ENCODE data around the gene PLCB4. TPM values are rescaled to one million over a fixed set of nuclear protein-coding genes. Genes with fewer than 3 reads are reported as not detected.

Gene PLCB4
- total RNA-seq, 1 donor from 2014 or later = 2.1 TPM

DNA sequence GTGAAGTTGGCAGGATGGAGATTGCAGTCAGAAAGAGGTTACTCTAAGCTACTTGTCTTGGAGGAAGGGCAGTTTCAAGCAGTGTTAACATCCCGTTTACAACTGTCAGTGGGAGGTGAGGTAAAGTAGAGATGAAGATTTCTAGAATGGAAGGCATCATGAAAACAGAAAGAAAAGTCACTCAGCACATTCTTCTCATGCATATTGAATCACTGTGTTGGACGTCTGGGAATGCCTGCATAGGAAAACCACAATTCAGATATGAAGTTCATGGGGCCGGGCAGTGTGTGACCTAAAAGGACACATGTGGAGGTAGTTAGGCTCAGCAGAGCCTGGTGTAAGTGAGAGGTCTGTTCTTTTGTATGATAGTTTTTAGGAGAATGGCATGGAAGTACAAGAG is 372.0 kb downstream of the PLCB4 start:
- no peak for DNase-seq (ENCODE audit: low read depth in 2 of 2)

DNA sequence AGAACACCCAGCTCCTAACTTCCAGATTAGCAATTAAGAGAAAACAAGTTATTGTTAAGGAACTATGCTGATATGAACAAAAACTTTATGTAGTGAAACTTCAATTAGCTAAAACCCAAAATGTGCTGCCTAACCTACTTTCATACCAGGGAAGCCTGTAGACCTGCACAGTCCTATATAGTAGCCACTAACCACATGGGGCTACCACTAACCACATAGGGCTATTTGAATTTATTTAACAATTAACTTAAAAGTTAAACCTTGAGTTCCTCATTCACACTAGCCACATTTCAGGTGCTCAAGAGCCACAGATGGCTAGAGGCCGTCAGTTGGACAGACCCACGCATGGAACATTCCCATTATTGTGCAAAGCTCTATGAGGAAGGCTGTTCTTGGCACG is 373.1 kb downstream of the PLCB4 start:
- DNase-seq (ENCODE audit: low read depth in 2 of 2) = no peak

DNA sequence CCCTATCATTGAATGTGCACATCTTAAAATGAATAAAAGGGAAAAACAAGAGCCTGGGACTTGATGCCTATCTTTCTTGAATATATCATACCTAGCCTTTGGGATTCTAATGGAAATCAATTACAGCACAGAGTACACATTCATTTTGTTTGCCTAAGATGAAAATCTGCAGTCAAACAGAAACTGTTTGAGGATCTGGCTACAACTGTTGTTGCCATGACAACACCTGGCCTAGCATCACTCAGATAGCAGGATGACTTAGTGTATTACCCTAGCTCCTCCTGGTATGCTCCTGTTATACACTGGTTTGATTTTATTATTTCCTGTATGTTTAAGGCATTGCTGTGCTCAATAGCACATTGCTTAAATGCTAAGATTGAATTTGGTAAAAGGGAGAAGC is 374.0 kb downstream of the PLCB4 start:
- no peak for DNase-seq (ENCODE audit: low read depth in 2 of 2)

DNA sequence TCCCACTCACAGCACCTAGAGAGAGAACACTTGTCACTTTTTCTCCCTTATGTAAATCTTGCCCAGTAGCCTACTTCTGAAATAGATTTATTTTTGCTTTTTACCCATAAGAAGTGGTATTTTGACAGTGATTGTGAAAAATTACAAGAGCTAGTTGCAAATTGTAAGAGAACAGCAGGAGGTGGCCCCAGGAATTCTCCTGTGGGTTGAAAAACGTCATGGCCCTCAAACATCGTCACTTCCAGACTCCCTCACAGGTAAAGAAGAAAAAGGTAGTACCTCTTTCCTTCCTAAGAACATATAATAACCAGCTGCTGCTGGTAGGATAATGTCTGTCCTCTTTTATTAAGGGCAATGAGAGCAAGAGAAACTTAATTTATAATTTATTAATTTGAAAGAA is 376.0 kb downstream of the PLCB4 start:
- no peak for DNase-seq (ENCODE audit: low read depth in 2 of 2)

DNA sequence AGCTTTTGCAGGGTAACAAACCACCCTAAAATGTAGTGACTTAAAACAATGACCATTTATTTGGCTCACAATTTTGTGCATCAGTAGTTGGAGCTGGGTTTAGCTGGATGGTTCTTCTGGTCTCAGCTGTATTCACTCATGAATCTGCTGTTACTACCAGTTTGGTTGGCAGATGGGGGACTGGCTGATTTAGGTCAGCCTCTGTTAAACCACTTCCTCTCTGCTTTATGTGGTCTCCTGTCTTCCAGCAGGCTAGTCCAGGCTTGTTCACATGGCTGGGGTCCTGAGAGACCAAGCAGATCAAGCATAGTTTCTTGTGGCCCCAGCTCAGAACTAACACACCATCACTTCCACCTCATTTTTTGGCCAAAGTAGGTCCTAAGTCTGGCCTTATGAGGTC is 378.3 kb downstream of the PLCB4 start:
- DNase-seq (ENCODE audit: low read depth in 2 of 2) = no peak

DNA sequence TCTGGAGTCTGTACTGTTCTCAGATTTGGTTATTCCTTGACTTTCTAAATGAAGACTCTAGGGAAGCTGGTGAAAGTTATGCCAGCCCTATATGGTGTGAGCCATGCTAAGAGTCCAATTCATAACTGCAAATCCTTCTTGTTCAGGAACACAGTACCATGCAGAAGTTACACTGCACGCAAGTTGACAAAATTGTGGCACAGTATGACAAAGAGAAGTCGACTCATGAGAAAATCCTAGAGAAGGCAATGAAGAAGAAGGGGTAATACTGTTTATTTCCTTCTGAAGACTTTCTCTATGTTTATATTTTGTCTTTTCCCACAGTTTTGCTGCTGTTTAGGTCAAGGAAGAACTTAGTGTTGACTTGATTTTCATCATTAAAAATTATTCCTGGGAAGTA is 384.3 kb downstream of the PLCB4 start:
- DNase-seq (ENCODE audit: low read depth in 2 of 2) = no peak

DNA sequence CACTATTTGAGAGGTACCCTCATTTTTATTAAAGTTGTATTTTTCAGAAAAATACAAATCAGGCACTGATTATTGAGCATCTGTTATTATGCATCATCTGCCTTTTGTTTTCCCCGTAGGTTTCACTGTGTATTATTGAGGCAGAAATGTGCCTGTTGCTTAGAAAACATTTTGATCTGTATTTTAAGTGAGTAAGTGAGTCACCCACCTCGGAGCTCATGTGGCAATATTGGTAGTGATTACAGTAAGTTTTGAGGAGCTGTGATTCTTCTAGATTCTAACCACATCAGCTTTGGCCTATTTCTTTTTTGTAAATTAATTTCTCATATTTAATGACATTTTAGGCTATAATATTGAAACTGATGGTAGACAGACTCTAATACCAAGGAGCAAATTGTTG is 385.9 kb downstream of the PLCB4 start:
- no peak for DNase-seq (ENCODE audit: low read depth in 2 of 2)

DNA sequence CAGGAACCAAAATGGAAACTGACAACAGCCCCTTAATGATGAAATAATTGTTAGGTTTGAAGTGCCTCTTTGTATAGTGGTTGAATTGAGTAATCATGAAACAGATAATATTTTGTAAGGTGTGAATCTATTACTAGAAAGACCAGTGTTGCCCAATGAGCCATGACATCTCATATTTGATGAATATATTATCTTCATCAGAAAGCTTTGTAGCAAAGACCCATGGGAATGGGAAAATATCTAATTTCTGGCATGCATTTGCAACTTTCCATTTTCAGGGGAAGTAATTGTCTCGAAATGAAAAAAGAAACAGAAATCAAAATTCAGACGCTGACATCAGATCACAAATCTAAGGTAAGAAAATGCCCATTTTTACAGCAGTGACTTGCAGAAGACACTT is 388.2 kb downstream of the PLCB4 start:
- DNase-seq (ENCODE audit: low read depth in 2 of 2) = no peak

DNA sequence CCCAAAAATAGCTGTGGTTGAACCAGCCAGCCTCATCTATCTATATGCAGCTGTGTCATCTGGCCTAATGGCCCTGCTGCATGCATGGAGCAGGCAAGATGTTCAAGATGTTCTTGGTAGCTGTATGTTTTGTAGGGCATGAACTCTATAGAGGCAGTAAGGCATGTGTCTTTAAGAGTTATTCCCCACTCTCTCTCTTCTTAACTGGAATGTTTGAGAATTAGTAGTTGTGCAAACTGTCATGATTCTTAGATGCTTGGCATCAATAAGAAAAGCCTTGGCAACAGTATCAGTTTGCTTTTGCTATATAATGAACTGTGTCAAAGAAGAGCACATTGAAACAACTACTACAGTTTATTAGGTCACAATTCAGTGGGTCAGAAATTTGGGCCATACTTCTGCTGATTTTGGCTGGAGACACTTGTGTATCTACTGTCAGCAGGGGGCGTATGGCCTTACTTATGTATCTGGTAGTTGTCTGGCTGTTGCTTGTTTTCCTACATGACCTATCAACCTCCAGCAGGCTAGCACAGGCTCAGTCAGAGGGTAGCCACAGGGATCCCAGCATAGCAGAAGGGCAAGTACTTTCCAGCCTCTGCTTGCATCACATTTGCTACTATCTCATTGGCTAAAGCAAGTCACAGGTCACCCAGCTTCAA is 389.4 kb downstream of the PLCB4 start:
- peak in 1 of 2 donors; percentile 25 for DNase-seq (ENCODE audit: low read depth in 2 of 2)

DNA sequence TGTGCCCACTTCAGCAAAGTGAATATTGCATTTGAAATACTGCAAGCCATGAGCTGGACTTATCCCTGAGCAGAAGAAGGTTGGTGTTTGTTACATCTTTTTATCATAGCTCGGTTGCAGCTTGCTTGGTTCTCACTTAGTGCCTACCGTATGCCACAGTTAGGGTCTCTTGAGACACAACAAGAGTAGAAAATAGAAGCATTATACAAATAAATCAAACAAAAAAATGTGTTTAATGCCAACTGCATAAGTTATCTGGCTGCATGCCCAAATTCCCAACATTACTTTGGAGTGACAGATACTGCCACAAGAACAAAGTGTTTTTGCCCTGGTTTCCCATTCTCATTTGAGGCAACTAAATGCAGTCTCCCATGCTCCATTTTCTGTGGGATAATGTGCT is 391.6 kb downstream of the PLCB4 start:
- peak; percentile 56 to 75 for DNase-seq (ENCODE audit: low read depth in 2 of 2)

DNA sequence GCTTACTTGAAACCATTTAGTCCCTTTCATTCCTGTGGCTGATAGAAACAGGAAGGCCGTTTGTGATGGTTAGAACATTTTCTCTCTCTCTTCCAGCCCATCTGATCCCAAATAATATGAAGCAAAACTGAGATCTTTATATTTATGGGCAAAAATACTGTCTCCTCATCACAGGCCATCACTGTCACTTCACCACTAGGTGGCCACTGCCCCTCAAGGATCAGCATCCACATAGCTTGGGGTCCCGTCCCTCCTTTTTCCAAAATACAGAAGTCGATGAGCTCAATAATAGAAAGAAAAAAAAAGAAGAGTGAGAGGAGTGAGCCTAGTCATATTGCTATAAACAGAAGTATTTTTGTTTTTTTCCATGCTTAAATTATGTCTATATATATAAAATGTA is 399.1 kb downstream of the PLCB4 start:
- DNase-seq (ENCODE audit: low read depth in 2 of 2) = no peak

DNA sequence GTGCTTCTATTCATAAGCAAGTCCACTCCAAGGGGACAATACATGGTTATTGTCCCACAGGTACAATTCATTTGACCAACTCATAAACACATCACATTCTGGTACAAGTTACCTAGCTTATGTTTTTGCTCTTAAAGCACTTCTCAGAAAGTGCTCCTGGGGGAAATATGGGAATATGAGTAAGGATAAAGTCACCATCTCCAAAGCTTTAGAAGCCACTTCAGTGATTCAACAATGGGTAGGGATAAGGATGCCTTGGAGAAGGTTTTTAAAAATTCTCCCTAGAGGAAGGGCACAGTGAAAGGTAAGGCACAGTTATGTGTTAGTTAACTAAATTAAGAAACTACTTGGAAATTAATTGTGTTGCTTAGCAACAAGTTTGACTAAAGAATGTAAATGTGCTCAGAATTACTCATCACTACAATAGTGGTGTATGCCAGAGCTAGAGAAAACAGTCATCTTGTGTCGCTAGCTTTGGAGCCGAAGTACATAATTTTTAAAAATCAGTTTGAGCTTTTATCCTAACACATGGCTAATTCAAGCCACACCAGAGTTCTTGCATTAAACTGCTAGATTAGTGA is 406.0 kb downstream of the PLCB4 start:
- no peak for DNase-seq (ENCODE audit: low read depth in 2 of 2)

DNA sequence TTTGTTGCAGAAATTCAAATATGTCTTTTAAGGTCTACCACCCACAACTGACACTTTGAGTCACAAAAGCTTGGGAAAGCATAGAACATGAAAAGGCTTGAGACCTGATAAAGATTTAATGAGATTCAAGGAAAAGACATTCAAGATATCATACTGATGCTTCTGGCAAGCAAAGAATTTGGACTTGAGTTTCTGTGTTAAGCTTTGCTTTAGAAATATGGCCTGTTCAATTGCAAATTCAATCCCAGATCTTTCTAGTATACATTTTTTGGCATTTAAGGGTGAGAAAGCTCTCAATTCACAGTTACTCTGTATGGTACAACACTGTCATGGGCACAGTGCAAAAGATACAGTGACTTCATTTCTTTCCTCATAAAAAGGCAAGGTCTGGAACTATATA is 406.6 kb downstream of the PLCB4 start:
- DNase-seq (ENCODE audit: low read depth in 2 of 2) = no peak

DNA sequence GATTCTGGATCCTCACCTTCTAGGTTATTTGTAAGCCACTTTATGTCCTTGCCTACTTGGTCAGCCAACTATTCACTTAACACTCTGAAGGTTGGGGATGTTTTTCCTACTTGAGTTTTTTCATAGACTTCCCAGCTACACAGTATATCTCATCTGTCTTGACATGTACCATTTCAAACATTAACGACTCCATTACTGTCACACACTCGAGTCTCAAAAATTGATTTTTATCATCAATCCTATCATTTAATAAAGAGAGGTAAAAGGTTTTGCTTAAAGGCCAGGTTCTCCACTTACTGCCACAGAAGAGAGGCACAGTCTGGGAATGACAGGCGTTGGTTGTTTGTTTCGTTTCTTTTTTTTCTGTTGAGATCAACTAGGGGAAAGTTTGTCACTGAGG is 407.3 kb downstream of the PLCB4 start:
- DNase-seq (ENCODE audit: low read depth in 2 of 2) = no peak

DNA sequence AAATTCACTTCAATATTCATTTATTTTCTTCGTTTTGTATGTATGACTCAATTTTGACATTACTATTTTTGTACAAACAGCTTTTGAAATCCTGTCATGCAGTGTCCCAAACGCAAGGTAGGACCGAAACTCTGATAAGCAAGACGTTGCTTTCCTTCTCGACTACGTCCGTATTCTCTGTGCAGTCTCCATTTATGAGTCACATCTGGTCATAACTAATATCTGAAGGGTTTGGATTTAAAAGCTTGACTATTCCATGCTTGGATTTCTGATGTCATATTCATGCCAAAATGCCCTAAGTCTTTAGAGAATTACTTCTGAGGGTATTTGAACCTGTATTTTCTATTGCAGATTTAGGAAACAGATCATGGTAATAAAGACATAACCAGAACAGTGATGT is 407.8 kb downstream of the PLCB4 start:
- DNase-seq (ENCODE audit: low read depth in 2 of 2) = no peak

DNA sequence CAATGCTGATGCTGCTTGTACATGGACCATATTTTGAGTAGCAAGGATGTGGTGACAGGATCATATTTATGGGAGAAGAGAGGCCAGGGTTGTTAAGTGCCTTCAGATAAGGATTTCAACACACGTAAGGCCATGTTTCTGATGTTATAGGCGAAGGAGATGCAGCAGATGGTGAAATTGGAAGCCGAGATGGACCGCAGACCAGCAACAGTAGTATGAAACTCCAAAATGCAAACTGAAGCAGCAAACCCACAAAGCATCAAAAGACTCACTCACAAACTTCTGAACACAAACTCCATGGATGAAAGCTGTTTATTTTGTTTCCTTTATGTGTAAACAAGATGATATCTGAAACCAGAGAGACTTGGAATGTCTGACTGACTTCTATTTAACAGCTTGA is 409.9 kb downstream of the PLCB4 start:
- no peak for DNase-seq (ENCODE audit: low read depth in 2 of 2)

DNA sequence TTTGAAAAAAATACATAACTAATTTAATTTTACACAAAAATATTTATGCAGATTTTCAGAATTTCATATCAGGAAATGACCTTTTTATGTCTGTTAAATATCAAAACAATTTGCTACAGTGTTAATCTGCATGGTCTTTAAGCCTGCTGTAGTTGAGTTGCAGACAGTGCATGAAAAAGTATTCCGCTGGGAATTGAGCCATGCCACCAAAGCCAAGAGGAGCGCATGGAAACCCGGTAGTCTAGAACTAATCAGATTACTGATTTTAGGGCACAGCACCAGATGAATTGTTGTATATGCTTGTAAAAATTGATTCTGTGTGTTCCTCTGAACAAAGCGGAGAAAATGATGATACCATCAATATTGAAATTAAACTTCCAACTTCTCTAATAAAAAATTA is 411.2 kb downstream of the PLCB4 start:
- DNase-seq (ENCODE audit: low read depth in 2 of 2) = no peak

DNA sequence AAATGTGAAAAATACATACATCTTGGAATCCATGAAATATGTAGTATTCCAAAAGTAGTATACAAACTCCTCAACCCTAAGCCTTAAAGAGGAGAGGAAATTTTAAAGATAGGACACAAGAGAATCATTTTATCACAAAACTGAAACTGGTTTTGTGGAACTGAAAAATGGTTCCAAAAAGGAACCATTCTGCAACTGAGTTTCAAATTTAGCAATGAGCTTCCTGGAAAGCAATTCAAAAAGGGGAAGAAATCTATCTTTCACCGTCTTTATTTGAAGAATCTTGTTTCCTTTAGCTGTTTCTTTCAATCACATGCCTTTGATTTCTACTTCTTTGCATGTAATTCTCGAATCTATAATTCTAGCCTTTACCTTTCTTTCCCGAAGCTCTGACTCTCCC is 413.3 kb downstream of the PLCB4 start:
- no peak for DNase-seq (ENCODE audit: low read depth in 2 of 2)

DNA sequence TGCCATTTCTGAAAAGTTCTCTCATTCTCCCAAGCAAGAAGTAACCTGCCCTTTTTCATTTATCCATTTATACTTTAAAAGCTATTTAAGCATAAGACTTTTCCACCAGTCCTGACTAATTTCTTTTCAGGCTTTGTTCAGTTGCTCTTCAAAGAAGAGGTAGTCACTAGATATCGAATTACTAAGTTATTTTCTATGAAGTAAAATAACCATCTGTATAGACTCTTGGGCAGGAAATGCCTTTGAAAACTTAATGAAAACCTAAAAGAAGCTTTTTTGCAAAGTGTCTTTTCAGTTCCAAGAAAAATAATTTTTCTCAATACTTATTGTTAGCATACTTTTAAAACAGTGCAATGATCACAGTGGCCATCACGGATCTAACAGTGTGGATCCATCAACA is 414.2 kb downstream of the PLCB4 start:
- DNase-seq (ENCODE audit: low read depth in 2 of 2) = no peak

DNA sequence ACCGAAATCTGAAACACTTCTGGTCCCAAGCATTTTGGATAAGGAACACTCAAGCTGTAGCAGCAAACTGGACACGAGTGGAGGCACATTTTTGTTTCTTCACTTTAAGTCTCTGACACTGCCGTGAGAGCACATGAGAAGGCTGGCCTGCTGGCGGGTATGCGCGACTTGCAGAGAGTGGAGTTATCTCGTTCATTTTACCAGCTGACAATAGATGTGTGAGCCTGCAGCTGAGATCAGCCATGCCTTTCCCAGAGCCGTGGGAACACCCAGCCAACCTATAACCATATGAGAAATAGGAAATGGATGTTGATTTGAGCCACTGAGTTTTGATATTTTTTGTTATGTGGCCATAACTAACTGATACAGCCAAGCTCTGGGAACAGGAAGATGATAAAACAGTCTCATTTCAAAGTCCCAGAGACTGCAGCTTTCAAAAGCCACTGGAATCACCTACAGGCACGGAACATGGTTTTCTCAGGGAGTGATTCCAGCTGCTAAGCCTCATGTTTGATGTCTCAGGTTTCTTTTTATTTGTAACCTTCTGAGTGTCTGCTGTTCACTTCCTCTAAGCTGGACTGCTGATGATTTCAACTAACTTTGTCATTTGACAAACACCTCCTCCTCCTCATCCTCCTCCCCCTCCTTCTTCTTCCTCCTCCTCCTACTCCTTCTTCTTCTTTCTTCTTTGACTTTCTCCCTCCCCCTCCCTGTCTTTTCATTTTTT is 416.9 kb downstream of the PLCB4 start:
- DNase-seq (ENCODE audit: low read depth in 2 of 2) = no peak

DNA sequence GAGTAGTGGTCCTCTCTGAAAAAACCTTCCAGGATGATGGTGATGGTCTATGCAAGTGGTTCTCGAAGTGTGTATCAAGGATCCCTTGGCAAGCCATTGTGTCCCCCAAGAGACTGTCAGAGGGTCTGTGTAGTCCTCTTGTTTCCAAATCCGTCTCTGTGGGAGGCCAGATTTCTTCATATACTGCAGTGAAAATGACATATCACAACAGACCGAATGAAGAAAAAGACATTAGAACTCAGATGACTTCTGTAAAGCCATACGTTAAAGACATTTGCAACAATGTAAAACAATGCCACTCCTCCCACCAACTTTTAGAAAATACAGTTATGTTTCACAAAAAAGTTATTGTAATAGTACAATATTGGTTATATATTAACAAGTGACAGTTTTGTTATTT is 418.3 kb downstream of the PLCB4 start:
- DNase-seq (ENCODE audit: low read depth in 2 of 2) = no peak

DNA sequence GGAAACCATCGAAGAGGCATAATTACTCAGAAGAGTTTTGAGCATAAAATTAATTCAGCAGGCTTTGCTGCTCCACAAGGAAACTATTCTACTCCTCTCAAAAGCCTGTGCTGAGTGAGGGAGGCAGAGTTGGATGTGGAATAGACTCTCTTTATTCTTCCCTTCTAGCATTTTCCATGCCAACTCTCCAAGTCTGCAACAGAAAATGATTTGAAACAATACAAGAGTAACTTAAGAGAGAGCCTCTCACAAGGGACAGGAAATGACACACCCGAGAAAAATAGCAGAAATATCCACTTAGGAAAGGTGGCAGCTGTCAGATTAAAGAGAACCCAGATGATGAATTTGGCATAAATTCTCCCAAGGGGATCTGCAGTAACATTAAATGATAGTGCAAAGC is 419.2 kb downstream of the PLCB4 start:
- no peak for DNase-seq (ENCODE audit: low read depth in 2 of 2)

DNA sequence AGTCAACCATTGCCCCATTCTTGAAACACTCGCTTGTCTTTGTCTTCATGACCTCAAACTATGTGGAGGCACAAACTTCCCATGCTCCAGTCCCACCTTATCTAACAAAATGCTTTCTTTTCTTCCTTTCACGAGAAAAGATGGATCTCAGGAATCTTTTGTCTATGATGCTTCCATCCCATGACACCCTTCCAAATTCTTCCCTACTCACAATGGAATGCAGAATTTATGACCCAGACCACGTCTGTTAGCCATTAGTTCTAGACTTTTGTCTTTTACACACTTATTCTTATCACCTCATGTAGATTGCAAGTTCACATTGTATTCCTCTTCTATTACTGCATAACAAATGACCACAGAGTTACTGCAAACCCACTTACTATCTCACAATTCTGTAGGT is 421.3 kb downstream of the PLCB4 start:
- no peak for DNase-seq (ENCODE audit: low read depth in 2 of 2)

All from dermis microvascular lymphatic vessel endothelial cell (primary cell).